Epithelial cell of esophagus (primary cell): ENCODE results near the gene DNAH5.

Experiments
- DNase-seq: peaks from one replicate; pipeline ENCODE4 v3.0.0; 2010; ENCODE audit warnings: low read depth
- H3K4me3 ChIP-seq: 2 replicates; pipeline ENCODE4 v1.5.1; 2011; ENCODE audit warnings: mild to moderate bottlenecking, low read length, control low read depth
- CTCF ChIP-seq: IDR thresholded peaks from 2 replicates; pipeline ENCODE4 v1.5.1; 2011; ENCODE audit warnings: low read depth, mild to moderate bottlenecking, low read length, control low read depth, inconsistent platforms; ENCODE audit not compliant: insufficient read depth; ENCODE audit errors: missing control alignments

Gene DNAH5

GRCh38 chr5:13910201-13910600 is 34.3 kb downstream of the DNAH5 start:
- DNase-seq = peak; percentile 30
- no peak overlapping the region for H3K4me3 ChIP-seq
- TF ChIP-seq CTCF = no peak

DNA sequence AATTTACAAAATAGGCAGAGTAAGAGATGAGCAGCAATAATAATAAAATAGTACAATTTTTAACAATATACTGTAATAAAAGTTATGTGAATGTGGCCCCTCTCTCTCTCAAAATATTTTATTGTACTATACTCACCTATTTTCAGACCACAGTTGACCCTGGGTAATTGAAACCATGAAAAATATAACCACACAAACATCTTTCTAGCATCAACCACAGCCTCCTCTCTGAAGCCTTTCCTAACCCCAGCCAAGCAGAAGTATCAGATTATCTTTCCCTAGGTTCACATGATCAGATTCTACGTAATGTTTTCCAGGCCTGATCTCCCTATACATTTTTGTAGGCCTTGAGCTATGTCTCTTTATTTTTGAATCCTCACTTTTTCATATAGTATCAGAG is 35.2 kb downstream of the DNAH5 start:
- no peak overlapping the region for H3K4me3 ChIP-seq
- DNase-seq = no peak

GRCh38 chr5:13898569-13898968 is 45.9 kb downstream of the DNAH5 start:
- TF ChIP-seq CTCF = no peak
- no peak for DNase-seq
- no peak overlapping the region for H3K4me3 ChIP-seq

More for the DNA sequence above, 35.2 kb downstream of the DNAH5 start:
- no peak for TF ChIP-seq CTCF

DNA sequence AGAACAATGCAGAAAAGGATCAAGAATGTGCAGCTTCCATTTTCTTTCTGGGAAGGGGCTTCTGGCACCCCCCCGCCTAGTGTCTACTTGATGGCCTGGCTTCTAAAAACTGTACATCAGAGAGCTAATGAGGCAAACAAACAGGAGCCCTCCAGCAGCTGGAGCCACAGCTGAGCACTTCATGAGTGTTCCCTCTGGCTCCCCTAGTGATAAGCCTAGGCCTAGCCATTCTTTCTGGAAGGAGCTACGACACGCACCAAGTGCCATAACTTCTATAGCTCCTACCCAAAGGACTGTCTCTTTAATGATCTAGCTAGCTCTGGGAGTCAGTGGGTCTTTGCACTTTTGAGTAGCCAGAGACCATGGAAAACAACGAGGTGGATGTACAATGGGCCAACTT is 66.1 kb downstream of the DNAH5 start:
- TF ChIP-seq CTCF = no peak
- DNase-seq = no peak
- no peak overlapping the region for H3K4me3 ChIP-seq

- TF ChIP-seq CTCF = no peak
- no peak overlapping the region for H3K4me3 ChIP-seq
- peak; percentile 67 for DNase-seq
Observed at GRCh38 chr5:13866792-13867191, 77.7 kb downstream of the DNAH5 start.

GRCh38 chr5:13865312-13865711 is 79.2 kb downstream of the DNAH5 start:
- TF ChIP-seq CTCF = no peak
- no peak overlapping the region for H3K4me3 ChIP-seq
- no peak for DNase-seq

- no peak overlapping the region for H3K4me3 ChIP-seq
- no peak for TF ChIP-seq CTCF
- no peak for DNase-seq
Observed at GRCh38 chr5:13860146-13860545, 84.3 kb downstream of the DNAH5 start.
